HG02763 (cell line): ENCODE data around the gene LGALS12.

ENCODE experiments used
- ATAC-seq: cut with Tn5 transposase; IDR thresholded peaks from one replicate; pipeline ENCODE4 v1.9.1; 2021; ENCODE audit warnings: mild to moderate bottlenecking, moderate library complexity; ENCODE audit not compliant: unreplicated experiment

LGALS12 gene, protein sequence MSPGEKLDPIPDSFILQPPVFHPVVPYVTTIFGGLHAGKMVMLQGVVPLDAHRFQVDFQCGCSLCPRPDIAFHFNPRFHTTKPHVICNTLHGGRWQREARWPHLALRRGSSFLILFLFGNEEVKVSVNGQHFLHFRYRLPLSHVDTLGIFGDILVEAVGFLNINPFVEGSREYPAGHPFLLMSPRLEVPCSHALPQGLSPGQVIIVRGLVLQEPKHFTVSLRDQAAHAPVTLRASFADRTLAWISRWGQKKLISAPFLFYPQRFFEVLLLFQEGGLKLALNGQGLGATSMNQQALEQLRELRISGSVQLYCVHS

DNA sequence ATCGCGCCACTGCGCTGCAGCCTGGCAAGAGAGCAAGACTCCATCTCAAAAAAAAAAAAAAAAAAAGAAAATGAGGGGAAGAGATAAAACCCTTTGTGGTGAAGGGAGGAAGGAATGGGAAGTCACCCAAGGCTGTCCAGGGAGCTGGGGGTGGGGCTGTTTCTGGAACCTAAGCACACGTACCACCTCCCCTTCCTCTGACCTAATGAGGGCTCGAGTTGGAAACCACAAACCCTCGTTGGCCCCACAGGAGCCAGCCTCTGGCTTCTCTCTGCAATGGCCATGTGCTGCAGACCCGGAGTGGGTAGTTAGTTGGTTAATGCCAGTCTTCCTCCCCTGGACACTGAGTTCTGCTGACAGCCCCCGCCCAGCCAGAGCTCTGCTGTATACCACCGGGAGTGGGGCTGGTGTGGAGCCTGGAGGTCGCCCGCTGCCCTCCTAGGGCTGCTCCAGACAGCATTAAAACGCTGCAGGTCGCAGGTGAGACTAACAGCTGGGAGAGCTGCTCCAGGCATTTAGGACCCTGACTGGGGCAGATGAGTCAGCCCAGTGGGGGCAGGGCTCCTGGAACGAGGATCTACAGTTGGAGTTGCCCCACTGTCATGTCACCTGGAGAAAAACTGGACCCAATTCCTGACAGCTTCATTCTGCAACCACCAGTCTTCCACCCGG, at the start of gene LGALS12:
Gene LGALS12 (plus strand): TSS at position 228 of the 672 bp plus-strand sequence. CDS start 375 bp downstream, at position 603.
- ATAC-seq = no peak

DNA sequence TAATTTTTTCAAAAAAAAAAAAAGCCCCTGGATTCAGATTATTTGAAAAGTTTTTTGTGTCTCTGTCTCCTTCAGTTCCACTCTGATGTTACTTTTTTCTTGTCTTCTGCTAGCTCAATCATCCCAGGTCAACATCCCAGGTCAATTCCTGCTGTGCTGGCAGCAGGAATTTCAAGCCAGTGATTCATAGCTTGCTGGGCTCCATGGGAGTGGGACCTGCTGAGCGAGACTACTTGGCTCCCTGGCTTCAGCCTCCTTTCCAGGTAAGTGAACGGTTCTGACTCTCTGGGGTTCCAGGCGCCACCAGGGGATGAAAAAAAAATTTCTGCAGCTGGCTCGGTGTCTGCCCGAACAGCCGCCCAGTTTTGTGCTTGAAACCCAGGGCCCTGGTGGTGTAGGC, 46.3 kb upstream of the LGALS12 start:
- ATAC-seq = no peak

DNA sequence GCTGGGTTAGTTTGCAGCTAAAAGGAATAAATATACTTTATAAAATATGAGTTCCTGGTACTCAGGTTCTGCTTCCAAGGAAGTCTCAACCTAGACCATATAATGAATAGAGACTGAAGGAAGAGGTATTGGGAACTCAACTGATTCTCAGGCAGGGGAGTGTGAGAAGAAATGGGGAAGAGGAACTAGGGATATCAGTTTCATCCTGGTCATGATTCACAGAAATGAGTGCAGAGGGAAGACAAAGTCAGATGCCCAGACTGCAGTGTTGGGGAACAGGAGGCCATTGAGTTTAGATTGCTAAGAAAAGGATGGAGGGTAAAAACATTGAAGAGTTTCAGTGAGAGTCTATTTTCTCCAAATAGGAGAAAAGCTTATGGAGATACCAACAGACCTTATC, 43.7 kb upstream of the LGALS12 start:
- no peak for ATAC-seq

DNA sequence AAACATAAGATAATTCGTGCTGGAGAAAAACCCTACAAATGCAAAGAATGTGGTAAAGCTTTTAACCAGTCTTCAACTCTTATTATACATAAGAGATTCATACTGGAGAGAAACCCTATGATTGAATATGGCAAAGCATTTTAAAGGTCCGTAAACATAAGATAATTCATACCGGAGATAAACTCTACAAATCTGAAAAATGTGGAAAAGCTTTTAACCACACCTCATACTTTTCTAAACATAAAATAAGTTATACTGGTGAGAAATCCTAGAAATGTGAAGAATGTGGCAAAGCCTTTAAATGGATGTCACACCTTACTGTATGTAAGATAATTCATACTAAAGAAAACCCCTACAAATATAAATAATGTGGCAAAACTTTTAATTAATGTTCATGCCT, 35.6 kb upstream of the LGALS12 start:
- ATAC-seq = no peak

DNA sequence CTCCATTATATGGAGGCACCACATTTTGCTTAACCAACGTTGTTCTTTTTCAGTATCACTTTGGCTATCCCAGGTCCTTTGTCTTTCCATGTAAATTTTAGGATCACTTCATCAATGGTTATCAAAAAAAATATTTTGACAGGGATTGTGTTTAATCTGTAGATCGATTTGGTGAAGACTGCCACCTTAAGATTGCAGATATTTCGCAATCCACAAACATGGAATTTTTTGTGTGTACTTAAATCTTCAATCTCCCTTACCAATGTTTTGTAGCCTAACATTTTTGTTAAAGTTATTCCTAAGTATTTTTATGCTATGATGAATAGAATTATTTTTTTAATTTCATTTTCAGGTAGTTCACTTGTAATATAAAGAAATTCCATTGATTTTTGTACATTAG, 33.5 kb upstream of the LGALS12 start:
- no peak for ATAC-seq

DNA sequence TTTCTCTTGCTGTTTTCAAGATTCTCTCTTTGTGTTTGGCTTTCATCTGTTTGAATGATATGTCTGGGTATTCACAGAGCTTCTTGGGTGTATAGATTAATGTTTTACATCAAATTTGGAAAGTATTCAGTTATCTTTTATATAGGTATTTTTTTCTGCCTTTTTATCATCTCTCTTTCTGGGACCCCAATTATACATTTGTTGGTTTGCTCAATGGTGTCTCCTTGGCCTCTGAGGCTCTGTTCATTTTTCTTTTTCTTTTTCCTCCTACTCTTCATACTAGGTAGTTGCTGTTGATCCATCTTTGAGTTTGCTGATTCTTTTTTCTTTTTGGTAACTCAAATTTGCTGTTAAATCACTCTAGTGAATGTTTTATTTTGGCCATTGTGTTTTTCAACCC, 29.3 kb upstream of the LGALS12 start:
- ATAC-seq = no peak

DNA sequence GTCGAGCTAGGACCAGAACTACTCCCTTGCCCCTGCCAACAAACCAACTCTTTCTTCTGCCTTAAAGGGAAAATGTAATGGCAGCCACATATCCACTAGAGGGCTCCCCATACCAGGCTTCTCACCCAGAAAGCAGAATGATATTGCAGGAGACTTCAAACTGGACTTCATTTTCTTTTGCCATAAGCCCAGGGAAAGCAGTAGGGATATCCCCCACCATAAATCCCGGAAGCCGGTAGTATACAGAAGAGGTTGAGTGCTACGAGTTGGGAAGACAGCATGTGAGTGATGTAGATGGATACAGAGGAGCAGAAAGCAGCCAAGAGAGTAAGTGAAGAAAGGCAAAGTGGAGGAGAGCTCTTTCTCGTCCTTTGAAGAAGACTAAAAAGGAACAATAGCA, 27.0 kb upstream of the LGALS12 start:
- no peak for ATAC-seq

DNA sequence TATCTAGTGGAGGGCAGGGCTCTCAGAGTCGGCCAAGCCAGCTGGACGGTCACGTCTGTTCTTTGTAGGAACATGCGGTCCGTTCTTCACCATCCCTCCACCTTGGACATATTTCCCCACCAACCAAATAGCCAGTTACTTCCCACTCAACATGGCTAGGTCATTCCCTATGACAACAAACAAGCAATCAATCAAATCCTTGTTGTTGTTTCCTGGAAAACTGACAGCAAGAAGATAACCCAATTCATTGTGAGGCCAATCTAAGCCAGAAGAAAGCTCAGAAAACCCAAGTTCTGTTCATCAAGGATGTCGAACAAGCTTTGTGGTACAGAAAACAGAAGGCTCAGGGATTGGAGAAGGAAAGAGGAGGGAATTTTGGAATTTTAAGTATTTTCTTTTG, 25.8 kb upstream of the LGALS12 start:
- no peak for ATAC-seq

DNA sequence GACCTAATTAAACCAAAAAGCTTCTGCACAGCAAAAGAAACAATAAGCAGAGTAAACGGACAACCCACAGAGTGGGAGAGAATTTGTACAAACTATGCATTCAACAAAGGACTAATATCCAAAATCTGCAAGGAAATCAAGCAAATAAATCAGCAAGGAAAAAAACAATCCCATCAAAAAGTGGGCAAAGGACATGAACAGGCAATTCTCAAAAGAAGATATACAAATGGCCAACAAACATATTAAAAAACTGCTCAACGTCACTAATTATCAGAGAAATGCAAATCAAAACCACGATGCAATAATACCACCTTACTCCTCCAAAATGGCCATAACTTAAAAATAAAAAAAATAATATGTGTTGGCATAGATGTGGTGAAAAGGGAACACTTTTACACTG, 20.1 kb upstream of the LGALS12 start:
- no peak for ATAC-seq

DNA sequence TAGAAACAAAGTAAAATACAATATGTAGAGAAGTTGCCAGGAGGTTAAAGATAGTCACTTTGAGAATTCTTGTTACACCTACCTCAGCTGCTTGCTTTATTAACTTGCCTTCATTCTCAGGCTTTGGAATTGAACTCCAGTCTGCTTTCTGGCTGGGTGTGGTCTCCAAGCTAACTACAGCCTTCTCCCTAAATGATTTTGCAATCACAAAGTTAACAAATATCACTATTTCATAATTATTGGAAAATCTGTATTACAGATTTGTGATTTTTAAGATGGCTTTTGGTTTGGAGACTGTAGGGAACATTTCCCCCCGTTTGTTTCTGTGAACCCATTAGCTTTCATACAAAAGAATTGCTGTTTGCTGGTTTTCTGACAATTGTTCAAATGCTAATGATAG, 17.1 kb upstream of the LGALS12 start:
- ATAC-seq = no peak

DNA sequence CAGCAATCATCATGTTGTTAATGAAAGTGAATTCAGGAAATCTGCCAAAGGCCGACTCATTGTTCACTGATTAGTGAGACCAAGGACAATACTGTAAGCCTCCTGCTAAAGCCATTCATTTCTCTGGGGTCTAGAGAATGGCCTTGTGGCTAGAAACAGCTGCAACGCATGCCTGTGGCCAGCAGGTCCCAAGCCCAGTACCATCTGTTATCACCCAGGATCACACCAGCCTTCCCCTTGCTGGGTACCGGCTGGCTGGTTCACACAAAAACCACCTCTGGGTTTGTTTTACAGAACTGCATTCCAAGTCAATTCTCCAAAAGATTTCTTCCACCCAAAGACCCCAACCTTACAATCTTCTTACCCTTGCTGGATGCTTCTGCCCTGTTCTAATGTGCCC, 16.0 kb upstream of the LGALS12 start:
- ATAC-seq = no peak

DNA sequence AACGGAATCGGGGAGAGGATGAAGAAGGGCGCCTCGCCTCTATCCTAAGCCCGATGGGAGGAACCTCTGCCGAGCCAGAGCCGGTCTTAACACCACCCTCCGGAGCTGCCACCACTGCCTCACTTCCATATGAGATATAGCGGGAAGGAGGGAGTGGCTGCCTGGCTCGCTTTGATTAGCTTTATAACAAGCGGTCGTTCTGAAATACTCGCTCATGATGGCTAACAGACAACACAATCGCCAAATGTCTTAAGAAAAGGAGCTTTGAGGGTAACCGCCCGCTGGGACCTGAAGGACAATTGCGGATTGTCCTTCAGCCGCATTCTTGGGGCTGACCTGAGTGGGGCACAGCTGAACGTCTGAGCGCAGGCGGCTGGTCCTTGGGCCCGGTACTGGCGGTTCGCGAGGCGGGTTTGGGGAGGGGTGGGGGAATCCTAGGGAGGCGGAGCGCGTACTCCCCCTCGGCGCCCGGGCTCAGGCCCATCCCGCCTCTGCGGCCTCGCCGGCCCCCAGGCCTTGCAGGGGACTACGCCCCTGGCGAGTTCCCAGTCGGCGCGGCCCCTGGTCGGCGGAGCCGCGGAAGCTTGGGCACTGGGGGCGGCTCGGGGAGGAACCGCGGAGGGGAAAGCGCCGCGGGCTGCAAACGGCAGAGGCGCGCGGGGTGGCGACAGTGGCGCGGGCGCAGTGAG, 15.2 kb upstream of the LGALS12 start, which contains the start of gene PLAAT5:
Gene PLAAT5 (minus strand): TSS at position 617 of the 689 bp plus-strand sequence. CDS start 133 bp downstream, at position 484.
- no peak for ATAC-seq

DNA sequence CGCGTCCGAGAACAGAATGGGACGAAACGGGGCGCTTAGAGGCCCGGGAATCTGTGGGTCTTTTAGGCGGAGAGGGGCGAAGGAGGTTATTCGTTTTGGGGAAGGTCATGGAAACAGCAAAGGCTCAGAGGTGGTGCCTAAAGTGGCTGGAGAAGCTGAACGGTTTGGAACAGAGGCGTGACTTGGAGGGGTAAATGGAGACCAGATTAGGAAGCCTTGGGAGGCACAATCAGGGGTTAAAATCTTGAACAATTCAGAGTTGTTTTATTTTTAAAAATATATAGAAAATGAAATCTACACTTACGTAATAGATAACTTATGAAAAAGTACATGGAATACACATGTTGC, 14.7 kb upstream of the LGALS12 start:
- no peak for ATAC-seq

DNA sequence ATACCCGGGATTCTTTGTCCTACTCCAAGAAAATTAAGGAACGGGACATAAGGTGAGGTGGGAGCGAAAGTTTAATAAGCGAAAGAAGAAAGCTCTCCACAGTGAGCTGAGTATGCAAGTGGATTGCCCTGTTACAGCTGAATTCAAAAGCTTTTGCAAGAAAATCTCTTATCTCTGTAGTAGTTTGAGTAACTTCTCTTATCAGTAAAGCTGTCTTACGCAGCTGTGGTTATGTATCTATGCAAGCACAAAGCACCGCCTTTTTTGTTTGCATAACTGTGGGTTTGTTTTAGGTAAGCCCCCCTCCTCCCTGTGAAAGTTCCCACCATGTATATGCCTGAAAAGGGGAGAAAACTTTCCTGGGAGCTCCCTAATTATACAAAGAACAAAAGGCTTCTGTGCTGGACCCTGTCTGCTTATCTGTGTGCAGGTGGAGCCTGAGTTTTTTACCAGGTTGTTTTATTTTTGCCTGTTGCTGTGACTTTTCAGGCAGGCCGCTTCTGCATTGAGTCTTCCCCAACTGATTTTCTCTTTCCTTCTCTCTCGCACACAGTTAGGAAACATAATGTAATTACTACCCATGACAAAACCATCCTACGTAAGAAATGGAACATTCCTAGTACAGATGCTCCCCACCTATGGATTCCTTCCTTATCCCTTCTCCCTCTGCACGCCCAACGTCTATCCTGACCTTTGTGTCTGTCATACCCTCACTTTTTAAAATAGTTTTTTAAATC, 14.1 kb upstream of the LGALS12 start:
- no peak for ATAC-seq

DNA sequence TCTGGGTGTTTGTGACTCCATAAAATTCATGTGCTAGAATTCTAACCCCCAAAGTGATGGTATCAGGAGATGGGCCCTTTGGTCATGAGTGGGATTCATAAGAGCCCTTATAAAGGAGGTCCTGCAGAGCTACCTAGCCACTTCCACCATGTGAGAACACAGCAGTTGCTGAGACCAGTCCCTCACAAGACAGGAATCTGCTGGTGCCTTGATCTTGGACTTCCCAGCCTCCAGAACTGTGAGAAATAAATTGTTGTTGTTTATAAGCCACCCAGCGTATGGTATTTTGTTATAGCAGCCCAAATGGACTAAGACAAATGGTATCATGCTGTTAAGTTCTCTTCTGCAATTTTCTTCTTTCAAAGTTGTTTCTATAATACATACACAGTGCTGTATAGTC, 13.4 kb upstream of the LGALS12 start:
- ATAC-seq = no peak

DNA sequence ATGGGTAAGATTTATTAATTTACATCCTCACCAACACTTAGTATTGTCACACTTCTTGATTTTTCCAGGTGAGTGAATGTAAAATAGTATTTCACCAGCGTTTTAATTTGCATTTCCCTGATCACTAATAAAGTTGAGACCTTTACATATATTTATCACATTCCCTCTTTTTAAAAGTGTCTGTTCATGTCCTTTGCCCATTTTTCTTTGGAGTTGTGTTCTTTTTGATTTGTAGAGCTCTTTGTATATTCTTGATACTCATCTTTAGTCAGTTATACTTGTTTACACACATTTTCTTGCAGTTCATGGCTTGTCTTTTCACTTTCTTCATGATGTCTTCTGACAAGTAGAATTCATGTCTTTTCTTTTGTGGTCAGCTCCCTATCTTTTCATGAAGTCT, 12.8 kb upstream of the LGALS12 start:
- no peak for ATAC-seq

DNA sequence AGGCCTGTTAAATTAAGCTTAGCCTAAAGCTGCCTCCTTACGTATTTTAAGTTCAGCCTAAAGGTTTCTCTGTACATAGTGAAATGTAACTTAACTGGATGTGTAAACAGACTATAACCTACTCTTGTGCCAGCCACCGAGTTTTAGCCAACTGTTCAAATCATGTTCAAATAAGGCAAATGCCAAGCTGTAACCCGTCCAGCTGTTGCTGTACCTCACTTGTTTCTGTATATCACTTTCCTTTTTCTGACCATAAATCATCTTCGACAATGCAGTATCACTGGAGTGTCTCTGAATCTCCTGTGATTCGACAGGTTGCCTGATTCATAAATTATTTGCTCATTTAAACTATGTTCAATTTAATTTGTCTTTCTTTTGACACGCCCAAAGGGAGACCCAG, 10.9 kb upstream of the LGALS12 start:
- no peak for ATAC-seq

DNA sequence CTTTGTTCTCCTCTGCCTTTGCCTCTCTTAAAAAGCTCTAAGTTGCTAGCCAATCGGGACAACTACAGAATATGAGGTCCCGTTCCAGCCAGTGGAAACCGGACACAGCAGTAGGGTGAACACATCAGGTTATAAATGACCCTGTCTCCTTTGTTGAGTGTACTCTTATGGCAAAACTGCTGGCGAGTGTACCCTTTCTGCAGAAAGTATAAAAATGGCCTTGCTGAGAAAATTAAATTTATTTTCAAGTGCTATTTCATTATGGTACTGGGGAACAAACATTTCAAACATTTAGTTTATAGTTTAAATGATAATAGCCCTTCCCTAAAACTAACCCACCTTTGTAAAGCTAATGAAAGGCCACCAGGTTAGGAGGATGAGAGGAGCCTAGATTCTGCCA, 6.0 kb upstream of the LGALS12 start:
- ATAC-seq = no peak

DNA sequence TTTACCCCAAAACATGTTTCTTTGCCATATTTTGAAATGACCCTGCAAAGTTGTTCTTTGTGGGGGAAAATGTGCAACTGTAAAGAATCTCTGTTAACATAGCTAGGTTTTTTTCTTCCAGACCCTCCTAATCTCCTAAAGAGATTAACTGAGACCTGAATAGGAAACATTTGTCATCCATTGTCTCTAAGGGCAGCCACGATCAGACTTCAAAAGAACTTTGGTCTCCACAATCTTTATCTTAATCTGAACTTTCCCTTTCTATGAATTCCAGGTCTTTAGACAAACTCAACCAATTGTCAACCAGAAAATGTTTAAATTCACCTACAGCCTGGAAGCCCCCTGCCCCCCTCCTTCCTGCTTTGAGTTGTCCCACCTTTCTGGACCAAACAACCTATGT, 4.6 kb upstream of the LGALS12 start:
- ATAC-seq = no peak

DNA sequence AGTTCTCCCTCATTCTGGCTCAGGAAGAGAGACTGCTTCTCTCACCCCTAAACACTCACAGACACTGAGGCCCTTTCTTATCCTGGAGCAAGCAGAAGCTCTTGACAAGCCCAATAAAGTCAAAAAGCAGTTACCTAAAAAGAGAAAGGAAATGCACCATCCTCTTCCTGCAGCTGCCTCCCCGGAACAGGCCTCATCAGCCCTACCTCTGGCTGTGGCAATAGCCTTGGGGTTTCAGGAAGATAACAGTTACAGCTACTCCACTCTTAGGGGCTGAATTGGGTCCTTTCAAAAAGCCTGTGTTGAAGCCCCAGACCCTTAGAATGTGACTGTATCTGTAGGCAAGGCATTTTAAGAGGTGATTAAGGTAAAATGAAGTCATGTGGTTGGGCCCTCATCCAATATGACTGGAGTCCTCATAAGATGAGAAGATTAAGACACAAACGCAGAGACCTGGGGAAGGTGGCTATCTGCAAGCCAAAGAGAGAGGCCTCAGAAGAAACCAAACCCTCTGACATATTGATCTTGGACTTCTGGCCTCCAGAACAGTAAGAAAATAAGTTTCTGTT, 3.5 kb upstream of the LGALS12 start:
- no peak for ATAC-seq

DNA sequence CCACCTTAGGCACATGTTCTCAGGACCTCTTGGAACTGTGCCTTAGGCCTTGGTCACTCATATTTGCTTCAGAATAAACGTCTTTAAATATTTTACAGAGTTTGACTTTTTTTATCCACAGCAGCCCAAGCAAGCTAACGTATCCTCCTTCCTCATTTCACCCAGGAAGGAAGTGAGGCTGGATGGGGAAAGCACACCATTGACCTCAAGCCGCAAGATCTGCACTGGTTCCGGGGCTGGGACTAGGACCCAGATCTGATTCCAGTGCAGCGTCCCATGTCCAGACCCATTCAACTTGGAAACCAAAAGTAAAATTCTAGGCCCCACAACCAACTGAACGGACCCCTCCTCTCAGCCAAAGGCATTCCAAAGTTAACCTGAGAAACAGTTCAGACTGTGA, 2.4 kb upstream of the LGALS12 start:
- no peak for ATAC-seq
